Epithelial cell of proximal tubule (primary cell): Measurements from ENCODE around the gene RAI14. TPM values are rescaled to one million over a fixed set of nuclear protein-coding genes. Genes with fewer than 3 reads are reported as not detected.

ENCODE experiments used
- DNase-seq: peaks from one replicate; pipeline ENCODE4 v3.0.0-alpha.2; 2011; ENCODE audit warnings: low read depth
- H3K4me3 ChIP-seq: 2 replicates; pipeline ENCODE4 v1.5.1; 2011; ENCODE audit warnings: low read depth, mild to moderate bottlenecking, low read length
- CTCF ChIP-seq: conservative IDR thresholded peaks from 2 replicates; pipeline ENCODE4 v1.5.1; 2012; ENCODE audit warnings: low read depth, mild to moderate bottlenecking, low read length
- total RNA-seq: library from RNA; depleted of rRNA; stranded (reverse); fragments of >200 nt; gene quantifications from 2 replicates; pipeline ENCODE4 v1.2.3, GENCODE V29; 2015

The RAI14 gene
- total RNA-seq, 1 donor from 2014 or later, result 139 TPM

GRCh38 chr5:34684281-34684979 lies 28.3 kb downstream of the RAI14 start:
- DNase-seq, result peak; percentile 79
- peak; percentile 35 for TF ChIP-seq CTCF
- H3K4me3 ChIP-seq, result no peak overlapping the region

GRCh38 chr5:34684980-34685352 lies 28.8 kb downstream of the RAI14 start:
- H3K4me3 ChIP-seq, result no peak overlapping the region
- no peak for TF ChIP-seq CTCF
- DNase-seq, result no peak

GRCh38 chr5:34685485-34686165 lies 29.5 kb downstream of the RAI14 start:
- no peak for DNase-seq
- no peak for TF ChIP-seq CTCF
- no peak overlapping the region for H3K4me3 ChIP-seq

- peak; percentile 97 for DNase-seq
- TF ChIP-seq CTCF, result no peak
- H3K4me3 ChIP-seq, result peak overlapping the region; percentile 23
Observed at GRCh38 chr5:34686762-34687268, 30.7 kb downstream of the RAI14 start.

GRCh38 chr5:34687269-34688011 lies 31.3 kb downstream of the RAI14 start:
- no peak for DNase-seq
- no peak overlapping the region for H3K4me3 ChIP-seq
- TF ChIP-seq CTCF, result no peak

GRCh38 chr5:34688015-34688810 lies 32.1 kb downstream of the RAI14 start:
- no peak overlapping the region for H3K4me3 ChIP-seq
- no peak for DNase-seq
- TF ChIP-seq CTCF, result no peak
